Measurements from ENCODE around the gene ENO4.

DNA sequence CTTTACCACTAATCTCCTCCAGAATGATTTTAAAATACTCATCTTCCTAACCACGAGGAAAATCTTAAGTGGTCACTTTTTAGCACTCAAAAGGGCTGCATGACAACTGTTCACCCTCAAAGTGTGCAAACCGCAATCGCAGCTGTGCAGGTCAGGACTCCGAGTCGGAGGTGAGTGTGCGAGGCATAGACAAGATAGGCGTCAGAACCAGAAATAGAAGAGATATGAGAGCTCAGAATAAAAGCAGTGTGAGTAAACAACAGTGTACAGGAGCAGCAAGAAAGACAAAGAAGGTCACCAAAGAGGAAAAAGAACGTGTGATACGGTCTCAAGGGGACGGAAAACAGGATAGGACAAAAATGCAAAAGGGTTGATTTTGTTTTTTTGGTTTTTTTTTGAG is 17.5 kb upstream of the ENO4 start:
- no peak for TF ChIP-seq POLR2A (IDR thresholded peaks at IDR 0.05)
- TF ChIP-seq, protein P1, sequence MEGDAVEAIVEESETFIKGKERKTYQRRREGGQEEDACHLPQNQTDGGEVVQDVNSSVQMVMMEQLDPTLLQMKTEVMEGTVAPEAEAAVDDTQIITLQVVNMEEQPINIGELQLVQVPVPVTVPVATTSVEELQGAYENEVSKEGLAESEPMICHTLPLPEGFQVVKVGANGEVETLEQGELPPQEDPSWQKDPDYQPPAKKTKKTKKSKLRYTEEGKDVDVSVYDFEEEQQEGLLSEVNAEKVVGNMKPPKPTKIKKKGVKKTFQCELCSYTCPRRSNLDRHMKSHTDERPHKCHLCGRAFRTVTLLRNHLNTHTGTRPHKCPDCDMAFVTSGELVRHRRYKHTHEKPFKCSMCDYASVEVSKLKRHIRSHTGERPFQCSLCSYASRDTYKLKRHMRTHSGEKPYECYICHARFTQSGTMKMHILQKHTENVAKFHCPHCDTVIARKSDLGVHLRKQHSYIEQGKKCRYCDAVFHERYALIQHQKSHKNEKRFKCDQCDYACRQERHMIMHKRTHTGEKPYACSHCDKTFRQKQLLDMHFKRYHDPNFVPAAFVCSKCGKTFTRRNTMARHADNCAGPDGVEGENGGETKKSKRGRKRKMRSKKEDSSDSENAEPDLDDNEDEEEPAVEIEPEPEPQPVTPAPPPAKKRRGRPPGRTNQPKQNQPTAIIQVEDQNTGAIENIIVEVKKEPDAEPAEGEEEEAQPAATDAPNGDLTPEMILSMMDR (IDR thresholded peaks at IDR 0.05): no peak
- TF ChIP-seq EP300 (IDR thresholded peaks at IDR 0.05): no peak
